GM23248 (cell line): ENCODE measurements around the gene HOXB9.

ENCODE experiments used
- EZH2 ChIP-seq: fragments of 200-600 bp; sonication (generic); IDR thresholded peaks from 2 replicates; pipeline ENCODE4 v1.6.1; 2018; ENCODE audit warnings: antibody characterized with exemption, mild to moderate bottlenecking; ENCODE audit not compliant: insufficient read depth, poor library complexity, severe bottlenecking
- EZH2phosphoT487 ChIP-seq: fragments of 200-600 bp; sonication (generic); IDR thresholded peaks from 2 replicates; pipeline ENCODE4 v1.6.1; 2018; ENCODE audit warnings: antibody characterized with exemption, moderate library complexity, mild to moderate bottlenecking, low read depth; ENCODE audit not compliant: insufficient read depth

DNA sequence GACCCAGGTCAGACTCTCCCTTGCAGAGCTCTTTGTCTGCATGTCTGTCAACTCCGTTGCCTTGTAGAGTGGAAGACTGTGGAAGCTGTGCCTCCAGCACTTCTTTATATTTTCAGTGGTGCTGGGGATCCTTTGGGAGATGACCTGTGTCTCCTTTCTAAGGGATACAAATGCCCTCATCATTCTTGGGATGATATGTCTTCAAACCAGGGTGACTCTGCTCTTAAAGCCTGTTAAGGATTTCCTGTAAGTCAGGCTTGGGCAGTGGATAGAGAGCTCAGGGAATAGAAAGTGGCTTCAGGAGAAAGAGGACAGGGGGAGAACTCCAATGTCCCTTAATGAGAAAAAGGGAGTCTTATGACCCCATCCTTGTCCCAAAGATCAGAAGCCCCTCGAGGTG is 37.6 kb downstream of the HOXB9 start:
- no peak for TF ChIP-seq EZH2
- no peak for TF ChIP-seq EZH2phosphoT487
